A549 (cell line): ENCODE results near the gene MSL2. TPM values are rescaled to one million over a fixed set of nuclear protein-coding genes. Genes with fewer than 3 reads are reported as not detected.

Experiments
- ATAC-seq, 2 experiments: fragments of 200-7000 bp in 1 of 2; fragments of >200 bp in 1 of 2; cut with Nextera tagmentation in 1 of 2; cut with Tn5 transposase in 1 of 2; 3 replicates each; pipeline versions ENCODE4 v1.8.0 to v1.9.1; 2018 to 2020; ENCODE audit warnings: mild to moderate bottlenecking in 1 of 2, moderate library complexity in 1 of 2
- CTCF ChIA-PET: fragments of 300-600 bp; sonication (Branson Sonifier 250); formaldehyde crosslinking; extraction: SDS; loops from one replicate; lab custom pipeline; 2021; ENCODE audit warnings: antibody characterized with exemption, inconsistent platforms; lab: Yijun Ruan, JAX
- POLR2A ChIA-PET: fragments of 350-600 bp; formaldehyde crosslinking; extraction: SDS; loops from one replicate; lab custom pipeline; 2021; ENCODE audit warnings: antibody characterized with exemption, inconsistent platforms; lab: Yijun Ruan, JAX
- DNase-seq, 2 experiments: peaks; one replicate each; pipeline versions ENCODE4 v3.0.0 to v3.0.0-alpha.2; 2011 to 2016; ENCODE audit warnings: low read depth in 1 of 2, low spot score in 1 of 2
- FAIRE-seq: peaks from 2 replicates; lab custom pipeline; 2011; peaks lifted over from hg19 to GRCh38; lab: Jason Lieb, UNC
- H3K27ac ChIP-seq, 2 experiments: fragments of >200 bp; sonication (Bioruptor Twin); formaldehyde crosslinking; 3 replicates each; pipeline ENCODE4 v1.5.1; 2016 to 2017
- H3K4me1 ChIP-seq: fragments of >200 bp; sonication (Bioruptor Twin); formaldehyde crosslinking; 3 replicates; pipeline ENCODE4 v1.6.1; 2016
- H3K4me2 ChIP-seq: fragments of >200 bp; sonication (Bioruptor Twin); formaldehyde crosslinking; 3 replicates; pipeline ENCODE4 v1.6.1; 2016
- H3K4me3 ChIP-seq: fragments of >200 bp; sonication (Bioruptor Twin); formaldehyde crosslinking; 3 replicates; pipeline ENCODE4 v1.5.1; 2016
- H3K9me3 ChIP-seq: fragments of >200 bp; sonication (Bioruptor Twin); formaldehyde crosslinking; 3 replicates; pipeline ENCODE4 v1.6.1; 2016
- BHLHE40 ChIP-seq: IDR thresholded peaks from 2 replicates; pipeline ENCODE4 v1.6.1; 2012; ENCODE audit warnings: low read depth, low read length, inconsistent platforms
- CBX8 ChIP-seq: fragments of 200-600 bp; sonication (generic); IDR thresholded peaks from 2 replicates; pipeline ENCODE4 v1.6.1; 2016
- CEBPB ChIP-seq, 2 experiments: fragments of >200 bp in 1 of 2; sonication (Bioruptor Twin) in 1 of 2; formaldehyde crosslinking in 1 of 2; IDR thresholded peaks; 2 replicates each; pipeline ENCODE4 v1.6.1; 2012 to 2016
- FOSB ChIP-seq: fragments of 250-450 bp; sonication (Bioruptor Pico); IDR thresholded peaks from 2 replicates; pipeline ENCODE4 v1.5.0; 2020; ENCODE audit warnings: mild to moderate bottlenecking, moderate library complexity
- HOXB5 ChIP-seq: fragments of 250-450 bp; sonication (Bioruptor Pico); IDR thresholded peaks from 2 replicates; pipeline ENCODE4 v1.5.0; 2020; ENCODE audit warnings: mild to moderate bottlenecking, moderate library complexity
- JUN ChIP-seq, 2 experiments: fragments of >200 bp; sonication (Bioruptor Twin); formaldehyde crosslinking; IDR thresholded peaks; 2 replicates in 1 of 2; 3 replicates in 1 of 2; pipeline ENCODE4 v1.6.1; 2016 to 2017
- JUNB ChIP-seq: fragments of >200 bp; sonication (Bioruptor Twin); formaldehyde crosslinking; IDR thresholded peaks from 2 replicates; pipeline ENCODE4 v1.6.1; 2016
- KDM5A ChIP-seq: fragments of 200-600 bp; sonication (generic); IDR thresholded peaks from 2 replicates; pipeline ENCODE4 v1.6.1; 2016; ENCODE audit warnings: antibody characterized with exemption, mild to moderate bottlenecking
- RARB ChIP-seq: fragments of 250-450 bp; sonication (Bioruptor Pico); IDR thresholded peaks from 2 replicates; pipeline ENCODE4 v1.8.0; 2021; ENCODE audit warnings: mild to moderate bottlenecking, moderate library complexity
- RFX5 ChIP-seq: fragments of 450-650 bp; IDR thresholded peaks from 2 replicates; pipeline ENCODE4 v1.7.1; 2014; ENCODE audit warnings: antibody characterized with exemption, mild to moderate bottlenecking, moderate library complexity
- SMC3 ChIP-seq: fragments of >200 bp; sonication (Bioruptor Twin); formaldehyde crosslinking; IDR thresholded peaks from 3 replicates; pipeline ENCODE4 v1.6.1; 2018; ENCODE audit warnings: inconsistent platforms
- SREBF2 ChIP-seq: fragments of 450-650 bp; IDR thresholded peaks from 2 replicates; pipeline ENCODE4 v1.6.1; 2014; ENCODE audit warnings: mild to moderate bottlenecking, moderate library complexity
- ZNF302 ChIP-seq: fragments of 250-450 bp; sonication (Bioruptor Pico); IDR thresholded peaks from 2 replicates; pipeline ENCODE4 v1.9.0; 2021; ENCODE audit warnings: inconsistent platforms, mild to moderate bottlenecking, moderate library complexity
- ZSCAN20 ChIP-seq: fragments of 250-450 bp; sonication (Bioruptor Pico); IDR thresholded peaks from 2 replicates; pipeline ENCODE4 v1.8.0; 2022; ENCODE audit warnings: mild to moderate bottlenecking, moderate library complexity
- WGBS: methylation state at CpG from one replicate; pipeline ENCODE4 v1.1.6; 2017; ENCODE audit errors: missing lambda C conversion rate; 5-methylcytosine and 5-hydroxymethylcytosine counted together
- polyA plus RNA-seq, 4 experiments: library from polyadenylated mRNA; depleted of rRNA in 3 of 4; stranded (reverse); fragments of >200 nt; fragmentation: RNase III in 1 of 4; extraction: RNeasy Plus Mini Kit Qiagen cat#74134 plus additional on column Dnase treatment in 1 of 4; gene quantifications; 2 replicates in 3 of 4; 3 replicates in 1 of 4; pipeline ENCODE4 v1.2.3, GENCODE V29; 2011 to 2017
- TF ChIP-seq, protein P1 (sequence below): IDR thresholded peaks from 2 replicates; pipeline ENCODE4 v1.6.1; 2012
- TF ChIP-seq, protein P2 (sequence below): fragments of 250-450 bp; sonication (Bioruptor Pico); IDR thresholded peaks from 2 replicates; pipeline ENCODE4 v1.5.0; 2020; ENCODE audit warnings: low read depth, mild to moderate bottlenecking, moderate library complexity
- TF ChIP-seq, protein P3 (sequence below): fragments of >200 bp; sonication (Bioruptor Twin); formaldehyde crosslinking; IDR thresholded peaks from 3 replicates; pipeline ENCODE4 v1.5.1; 2016
- TF ChIP-seq, protein P4 (sequence below): fragments of >200 bp; sonication (Bioruptor Twin); formaldehyde crosslinking; IDR thresholded peaks from 2 replicates; pipeline ENCODE4 v1.6.1; 2016
- TF ChIP-seq, protein P5 (sequence below): IDR thresholded peaks from 2 replicates; pipeline ENCODE4 v1.6.1; 2012
- TF ChIP-seq, protein P6 (sequence below): fragments of >200 bp; sonication (Bioruptor Twin); formaldehyde crosslinking; IDR thresholded peaks from 3 replicates; pipeline ENCODE4 v1.6.1; 2016

MSL2 gene
- polyA plus RNA-seq, 2 of the 4 experiments (the other 2 are of a cell fraction), result 8.4 to 10.1 TPM

DNA sequence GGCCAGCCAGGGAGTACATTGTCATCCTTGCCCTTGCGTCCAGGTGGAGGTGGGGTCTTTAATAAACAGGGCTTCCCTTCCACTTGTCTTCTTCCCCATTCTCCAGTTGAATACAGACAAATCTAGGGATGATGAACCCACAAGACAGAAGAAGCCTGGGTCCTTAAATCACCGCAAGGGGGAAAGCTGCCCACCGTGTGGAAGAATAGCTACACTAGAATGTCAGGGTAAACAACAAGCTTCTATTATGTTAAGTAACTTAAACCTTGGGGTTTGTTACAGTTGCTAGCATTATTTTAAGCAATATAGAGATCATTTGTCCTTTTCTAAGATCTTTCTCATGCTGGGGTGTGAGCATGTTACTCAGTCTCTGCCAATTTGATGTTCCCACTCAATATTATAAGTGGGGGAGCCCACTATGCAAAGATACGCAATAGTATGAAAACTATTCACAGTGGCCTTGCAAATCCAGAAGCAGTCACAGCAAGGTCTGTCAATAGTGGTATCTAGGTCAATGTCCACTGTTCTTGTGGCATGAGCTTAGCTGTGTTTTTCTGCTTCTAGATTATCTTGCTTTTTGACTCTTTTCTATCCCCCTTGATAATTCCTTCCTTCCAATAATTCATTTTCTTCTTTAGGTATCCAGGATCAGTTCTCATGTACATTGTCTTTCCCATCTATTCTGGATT is 42.0 kb upstream of the MSL2 start (continued):
- TF ChIP-seq, protein P1, sequence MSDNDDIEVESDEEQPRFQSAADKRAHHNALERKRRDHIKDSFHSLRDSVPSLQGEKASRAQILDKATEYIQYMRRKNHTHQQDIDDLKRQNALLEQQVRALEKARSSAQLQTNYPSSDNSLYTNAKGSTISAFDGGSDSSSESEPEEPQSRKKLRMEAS, result no peak
- TF ChIP-seq JUN (IDR thresholded peaks at IDR 0.05), result no peak

DNA sequence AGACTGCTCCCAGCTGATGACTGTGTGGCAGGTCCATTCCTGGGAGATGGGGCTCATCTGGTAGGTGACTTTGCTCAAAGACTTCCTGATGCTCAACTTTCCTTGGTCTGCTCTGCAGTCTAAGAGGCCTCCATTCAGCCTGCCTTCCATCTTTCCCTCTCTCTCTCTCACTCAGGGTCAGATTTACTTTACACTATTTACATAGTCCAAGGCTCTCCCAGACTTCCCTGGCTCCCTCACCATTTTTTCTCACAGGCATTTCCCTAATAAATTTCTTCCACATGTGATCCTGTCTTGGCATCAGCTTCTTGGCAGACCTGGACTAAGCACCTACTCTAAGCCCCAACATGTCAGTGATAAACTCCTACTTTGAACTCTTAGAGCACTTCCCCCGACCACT is 41.0 kb upstream of the MSL2 start:
- TF ChIP-seq BHLHE40 (no peak), SREBF2 (no peak)
- TF ChIP-seq, protein P2, sequence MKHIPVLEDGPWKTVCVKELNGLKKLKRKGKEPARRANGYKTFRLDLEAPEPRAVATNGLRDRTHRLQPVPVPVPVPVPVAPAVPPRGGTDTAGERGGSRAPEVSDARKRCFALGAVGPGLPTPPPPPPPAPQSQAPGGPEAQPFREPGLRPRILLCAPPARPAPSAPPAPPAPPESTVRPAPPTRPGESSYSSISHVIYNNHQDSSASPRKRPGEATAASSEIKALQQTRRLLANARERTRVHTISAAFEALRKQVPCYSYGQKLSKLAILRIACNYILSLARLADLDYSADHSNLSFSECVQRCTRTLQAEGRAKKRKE (CRISPR knock-in tag), result no peak
- TF ChIP-seq, protein P3, sequence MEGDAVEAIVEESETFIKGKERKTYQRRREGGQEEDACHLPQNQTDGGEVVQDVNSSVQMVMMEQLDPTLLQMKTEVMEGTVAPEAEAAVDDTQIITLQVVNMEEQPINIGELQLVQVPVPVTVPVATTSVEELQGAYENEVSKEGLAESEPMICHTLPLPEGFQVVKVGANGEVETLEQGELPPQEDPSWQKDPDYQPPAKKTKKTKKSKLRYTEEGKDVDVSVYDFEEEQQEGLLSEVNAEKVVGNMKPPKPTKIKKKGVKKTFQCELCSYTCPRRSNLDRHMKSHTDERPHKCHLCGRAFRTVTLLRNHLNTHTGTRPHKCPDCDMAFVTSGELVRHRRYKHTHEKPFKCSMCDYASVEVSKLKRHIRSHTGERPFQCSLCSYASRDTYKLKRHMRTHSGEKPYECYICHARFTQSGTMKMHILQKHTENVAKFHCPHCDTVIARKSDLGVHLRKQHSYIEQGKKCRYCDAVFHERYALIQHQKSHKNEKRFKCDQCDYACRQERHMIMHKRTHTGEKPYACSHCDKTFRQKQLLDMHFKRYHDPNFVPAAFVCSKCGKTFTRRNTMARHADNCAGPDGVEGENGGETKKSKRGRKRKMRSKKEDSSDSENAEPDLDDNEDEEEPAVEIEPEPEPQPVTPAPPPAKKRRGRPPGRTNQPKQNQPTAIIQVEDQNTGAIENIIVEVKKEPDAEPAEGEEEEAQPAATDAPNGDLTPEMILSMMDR, result no peak
- DNase-seq, result no peak
- Histone ChIP-seq H3K27ac (no peak overlapping the region), H3K4me3 (no peak overlapping the region), H3K4me1 (no peaks in the 10 kb centered on the region), H3K4me2 (no peak overlapping the region), H3K9me3 (no peaks in the 10 kb centered on the region)
- CTCF ChIA-PET, result interaction anchor here (0.6 kb wide), 1 partner anchor 600 kb away, joined by 4 read pairs; no protein-coding TSS in a partner anchor
- no peak for FAIRE-seq
- no peak for ATAC-seq
- WGBS, result 38% methylated on average over 1 of the region's 1 CpG
- POLR2A ChIA-PET, result no interaction called here

DNA sequence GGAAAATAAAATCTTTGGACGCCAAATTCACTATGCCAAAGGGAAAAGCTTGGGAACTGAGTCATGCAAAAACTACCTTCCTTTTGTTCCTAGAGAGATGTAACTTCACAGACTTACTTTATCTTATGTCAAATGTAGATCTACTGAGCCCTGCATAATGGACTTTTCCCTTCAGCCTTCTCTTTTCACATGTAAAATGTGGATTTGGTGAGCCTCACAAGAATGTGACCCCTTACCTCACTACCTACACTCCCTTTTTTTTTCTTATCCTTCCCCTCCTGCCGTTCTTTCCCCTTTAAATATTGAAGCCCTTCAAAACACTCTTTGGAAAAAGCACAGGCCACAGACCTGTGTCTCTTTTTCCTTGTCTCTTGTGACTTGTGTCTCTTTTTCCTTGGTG is 40.0 kb upstream of the MSL2 start:
- ChIA-PET CTCF (no interaction called here), POLR2A (no interaction called here)
- Histone ChIP-seq H3K4me3 (no peak overlapping the region), H3K27ac (no peak overlapping the region), H3K4me1 (no peaks in the 10 kb centered on the region), H3K4me2 (no peak overlapping the region), H3K9me3 (no peaks in the 10 kb centered on the region)
- DNase-seq (no peak), ATAC-seq (no peak), FAIRE-seq (no peak)
- TF ChIP-seq RFX5 (no peak), HOXB5 (CRISPR knock-in tag) (no peak), RARB (no peak)
- WGBS, result 46% methylated on average over 2 of the region's 2 CpGs

DNA sequence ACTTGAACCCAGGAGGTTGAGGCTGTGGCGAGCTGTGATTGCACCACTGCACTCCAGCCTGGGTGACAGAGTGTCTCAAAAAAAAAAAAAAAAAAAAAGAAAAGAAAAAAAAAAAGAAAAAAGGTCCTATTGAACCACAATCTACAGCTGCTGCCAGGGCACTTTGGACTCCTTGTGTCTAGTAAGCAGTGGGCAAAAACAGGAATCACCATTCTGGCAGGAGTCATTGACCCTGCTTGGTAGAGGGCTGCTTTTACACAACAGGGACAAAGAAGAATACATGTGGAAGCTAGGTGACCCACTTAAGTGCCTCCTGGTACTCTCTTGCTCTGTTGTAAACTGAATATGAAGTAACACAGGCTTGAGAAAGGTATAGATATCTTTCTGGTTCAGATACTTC is 39.4 kb upstream of the MSL2 start:
- CTCF ChIA-PET, result no interaction called here
- Histone ChIP-seq H3K9me3 (no peaks in the 10 kb centered on the region), H3K4me3 (no peak overlapping the region), H3K4me2 (no peak overlapping the region), H3K4me1 (no peaks in the 10 kb centered on the region), H3K27ac (no peak overlapping the region)
- no peak for ATAC-seq
- no peak for DNase-seq
- no peak for FAIRE-seq
- WGBS, result 18% methylated on average over 1 of the region's 1 CpG
- TF ChIP-seq, protein P3, result no peak
- TF ChIP-seq BHLHE40 (no peak), KDM5A (no peak), CEBPB (IDR thresholded peaks at IDR 0.05) (no peak), ZNF302 (CRISPR knock-in tag) (no peak), FOSB (CRISPR knock-in tag) (no peak), ZSCAN20 (CRISPR knock-in tag) (no peak), RARB (no peak), JUNB (no peak), SMC3 (no peak), CBX8 (no peak)
- TF ChIP-seq, protein P4, sequence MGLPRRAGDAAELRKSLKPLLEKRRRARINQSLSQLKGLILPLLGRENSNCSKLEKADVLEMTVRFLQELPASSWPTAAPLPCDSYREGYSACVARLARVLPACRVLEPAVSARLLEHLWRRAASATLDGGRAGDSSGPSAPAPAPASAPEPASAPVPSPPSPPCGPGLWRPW, result no peak
- TF ChIP-seq, protein P5, sequence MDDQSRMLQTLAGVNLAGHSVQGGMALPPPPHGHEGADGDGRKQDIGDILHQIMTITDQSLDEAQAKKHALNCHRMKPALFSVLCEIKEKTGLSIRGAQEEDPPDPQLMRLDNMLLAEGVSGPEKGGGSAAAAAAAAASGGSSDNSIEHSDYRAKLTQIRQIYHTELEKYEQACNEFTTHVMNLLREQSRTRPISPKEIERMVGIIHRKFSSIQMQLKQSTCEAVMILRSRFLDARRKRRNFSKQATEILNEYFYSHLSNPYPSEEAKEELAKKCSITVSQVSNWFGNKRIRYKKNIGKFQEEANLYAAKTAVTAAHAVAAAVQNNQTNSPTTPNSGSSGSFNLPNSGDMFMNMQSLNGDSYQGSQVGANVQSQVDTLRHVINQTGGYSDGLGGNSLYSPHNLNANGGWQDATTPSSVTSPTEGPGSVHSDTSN, result no peak
- TF ChIP-seq, protein P6, sequence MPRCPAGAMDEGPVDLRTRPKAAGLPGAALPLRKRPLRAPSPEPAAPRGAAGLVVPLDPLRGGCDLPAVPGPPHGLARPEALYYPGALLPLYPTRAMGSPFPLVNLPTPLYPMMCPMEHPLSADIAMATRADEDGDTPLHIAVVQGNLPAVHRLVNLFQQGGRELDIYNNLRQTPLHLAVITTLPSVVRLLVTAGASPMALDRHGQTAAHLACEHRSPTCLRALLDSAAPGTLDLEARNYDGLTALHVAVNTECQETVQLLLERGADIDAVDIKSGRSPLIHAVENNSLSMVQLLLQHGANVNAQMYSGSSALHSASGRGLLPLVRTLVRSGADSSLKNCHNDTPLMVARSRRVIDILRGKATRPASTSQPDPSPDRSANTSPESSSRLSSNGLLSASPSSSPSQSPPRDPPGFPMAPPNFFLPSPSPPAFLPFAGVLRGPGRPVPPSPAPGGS, result no peak
- POLR2A ChIA-PET, result no interaction called here
